ENCODE data around the gene NEUROD4.

NEUROD4 gene

DNA sequence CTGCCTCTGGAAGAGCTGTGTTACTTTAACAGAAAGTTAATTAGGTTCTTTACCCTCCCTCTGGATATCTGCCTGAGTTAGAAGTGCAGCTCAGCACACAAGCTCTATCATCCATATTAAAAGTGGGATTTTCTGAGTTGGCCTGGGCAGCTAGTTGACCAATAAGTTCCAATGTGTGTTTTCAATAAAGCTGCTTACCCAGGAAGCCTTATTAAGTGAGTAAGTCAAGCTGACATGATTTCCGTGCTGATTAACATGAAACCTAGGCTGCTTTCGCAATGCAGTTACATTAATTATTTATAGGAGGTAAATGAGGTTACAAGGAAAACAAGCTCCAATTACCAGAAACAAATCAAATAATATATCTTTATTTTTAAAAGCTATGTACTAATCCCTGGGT is 4.8 kb downstream of the NEUROD4 start:
- no peak overlapping the region for H3K27ac ChIP-seq
- no peak for TF ChIP-seq ZFX (IDR thresholded peaks at IDR 0.05; ENCODE audit: borderline replicate concordance)
- TF ChIP-seq, protein P1, sequence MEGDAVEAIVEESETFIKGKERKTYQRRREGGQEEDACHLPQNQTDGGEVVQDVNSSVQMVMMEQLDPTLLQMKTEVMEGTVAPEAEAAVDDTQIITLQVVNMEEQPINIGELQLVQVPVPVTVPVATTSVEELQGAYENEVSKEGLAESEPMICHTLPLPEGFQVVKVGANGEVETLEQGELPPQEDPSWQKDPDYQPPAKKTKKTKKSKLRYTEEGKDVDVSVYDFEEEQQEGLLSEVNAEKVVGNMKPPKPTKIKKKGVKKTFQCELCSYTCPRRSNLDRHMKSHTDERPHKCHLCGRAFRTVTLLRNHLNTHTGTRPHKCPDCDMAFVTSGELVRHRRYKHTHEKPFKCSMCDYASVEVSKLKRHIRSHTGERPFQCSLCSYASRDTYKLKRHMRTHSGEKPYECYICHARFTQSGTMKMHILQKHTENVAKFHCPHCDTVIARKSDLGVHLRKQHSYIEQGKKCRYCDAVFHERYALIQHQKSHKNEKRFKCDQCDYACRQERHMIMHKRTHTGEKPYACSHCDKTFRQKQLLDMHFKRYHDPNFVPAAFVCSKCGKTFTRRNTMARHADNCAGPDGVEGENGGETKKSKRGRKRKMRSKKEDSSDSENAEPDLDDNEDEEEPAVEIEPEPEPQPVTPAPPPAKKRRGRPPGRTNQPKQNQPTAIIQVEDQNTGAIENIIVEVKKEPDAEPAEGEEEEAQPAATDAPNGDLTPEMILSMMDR (IDR thresholded peaks at IDR 0.05) = no peak

DNA sequence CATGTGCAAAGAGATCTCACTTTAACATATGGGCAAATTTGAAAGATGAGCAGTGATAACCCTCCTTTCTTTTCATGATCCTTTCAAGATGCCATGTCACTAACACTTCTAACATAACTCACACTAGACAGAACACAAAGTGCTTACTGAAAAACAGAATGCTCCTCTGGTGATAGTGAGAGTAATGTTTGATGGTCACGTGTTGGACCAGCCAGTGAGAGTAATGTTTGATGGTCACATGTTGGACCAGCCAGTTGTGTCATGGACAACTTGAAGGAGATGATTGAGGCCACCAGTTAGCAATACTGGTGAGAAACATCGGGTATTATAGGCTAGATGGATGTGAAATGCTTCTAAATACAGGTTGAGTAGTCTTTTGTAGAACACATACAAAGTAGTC is 5.7 kb downstream of the NEUROD4 start:
- TF ChIP-seq ZFX (IDR thresholded peaks at IDR 0.05; ENCODE audit: borderline replicate concordance) = no peak
- TF ChIP-seq, protein P1 (IDR thresholded peaks at IDR 0.05) = no peak
- H3K27ac ChIP-seq = no peak overlapping the region

DNA sequence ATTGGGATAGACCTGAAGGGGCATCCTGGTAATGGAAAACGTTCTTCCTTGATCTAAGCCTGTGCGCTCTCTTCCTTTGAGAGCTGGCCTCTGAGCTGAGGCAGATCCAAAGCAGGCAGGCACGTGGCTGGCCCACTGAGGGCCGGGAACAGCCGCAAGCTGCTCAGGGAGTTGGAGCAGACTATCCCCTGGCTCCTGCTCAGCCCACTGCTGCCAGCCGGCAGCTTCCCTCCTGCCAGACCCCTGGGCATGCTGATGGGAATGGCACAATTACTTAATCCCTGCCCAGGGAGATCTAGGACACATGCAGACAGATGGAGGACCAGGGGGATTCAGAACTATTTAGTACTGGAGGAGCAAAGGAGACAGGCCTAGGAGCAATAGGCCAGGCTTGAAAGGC is 14.4 kb downstream of the NEUROD4 start:
- TF ChIP-seq, protein P1 (IDR thresholded peaks at IDR 0.05) = no peak
- TF ChIP-seq ZFX (IDR thresholded peaks at IDR 0.05; ENCODE audit: borderline replicate concordance) = no peak
- no peak overlapping the region for H3K27ac ChIP-seq

DNA sequence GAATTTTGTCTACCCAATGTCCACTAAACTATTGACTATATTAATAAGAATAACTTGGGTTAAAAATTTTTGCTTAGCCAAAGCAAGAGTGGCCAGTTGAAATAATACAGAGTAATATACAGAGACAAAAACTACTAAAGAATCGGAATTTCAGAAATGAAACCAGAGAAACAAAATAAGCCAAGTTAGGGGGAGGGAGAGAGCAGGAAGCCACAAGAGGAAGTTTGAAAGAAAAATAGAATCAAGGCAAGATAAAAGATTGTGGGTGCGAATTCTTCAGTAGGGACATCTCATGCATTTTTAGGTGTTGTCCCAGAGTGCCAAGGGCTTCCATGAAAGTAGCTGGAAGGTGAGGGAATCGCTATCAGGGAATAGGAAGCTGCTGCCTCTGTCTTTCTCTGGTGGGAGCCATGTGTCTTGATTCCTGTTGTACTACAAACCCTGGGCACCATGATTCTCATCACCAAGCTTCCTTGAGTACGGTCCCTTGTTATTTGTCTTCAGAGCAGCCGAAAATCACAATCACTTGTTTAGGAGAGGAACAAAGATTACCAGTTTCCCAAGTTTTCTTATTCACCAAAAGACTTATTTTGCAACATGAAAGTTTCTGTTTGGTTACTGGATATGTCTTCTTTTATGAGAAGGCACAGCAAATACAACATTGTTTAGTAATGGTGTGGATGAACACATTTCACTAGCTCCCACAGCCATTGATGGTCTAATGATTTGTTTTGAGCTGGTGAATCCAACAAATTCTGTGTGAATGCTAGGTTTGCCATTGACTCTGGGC is 16.7 kb downstream of the NEUROD4 start:
- H3K27ac ChIP-seq = no peak overlapping the region
- TF ChIP-seq, protein P1 (IDR thresholded peaks at IDR 0.05) = no peak
- TF ChIP-seq ZFX (IDR thresholded peaks at IDR 0.05; ENCODE audit: borderline replicate concordance) = no peak

DNA sequence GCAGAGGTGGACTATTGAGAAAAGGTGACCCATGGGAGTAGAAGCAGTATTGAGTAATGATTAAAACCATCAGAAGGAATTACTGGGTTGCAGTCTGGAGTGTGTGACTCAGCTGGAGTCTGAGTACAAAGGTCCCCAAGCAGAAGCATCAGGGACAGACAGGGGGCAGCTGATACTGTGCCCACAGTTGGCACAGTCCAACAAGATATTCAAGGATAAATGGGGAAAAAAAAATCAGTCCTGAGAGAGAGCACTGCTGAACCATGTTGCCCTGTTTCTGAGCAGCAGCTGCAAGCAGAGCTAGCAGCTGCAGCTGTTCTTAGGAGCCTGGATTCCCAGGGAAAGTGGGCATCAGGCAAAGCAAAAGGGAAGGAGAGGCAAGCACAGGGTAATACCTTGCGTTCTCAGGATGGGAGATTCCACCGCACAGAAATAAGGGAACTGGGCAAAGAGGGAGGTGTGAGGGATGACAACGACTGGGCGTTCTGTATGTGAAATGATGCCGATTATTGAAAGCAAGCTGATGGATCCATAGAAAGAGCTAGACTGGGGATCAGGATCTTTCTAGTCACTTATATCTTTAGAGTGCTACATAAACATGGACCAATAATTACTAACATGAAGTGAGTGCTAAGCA is 17.7 kb downstream of the NEUROD4 start:
- TF ChIP-seq, protein P1 (IDR thresholded peaks at IDR 0.05) = no peak
- no peak for TF ChIP-seq ZFX (IDR thresholded peaks at IDR 0.05; ENCODE audit: borderline replicate concordance)
- no peak overlapping the region for H3K27ac ChIP-seq

DNA sequence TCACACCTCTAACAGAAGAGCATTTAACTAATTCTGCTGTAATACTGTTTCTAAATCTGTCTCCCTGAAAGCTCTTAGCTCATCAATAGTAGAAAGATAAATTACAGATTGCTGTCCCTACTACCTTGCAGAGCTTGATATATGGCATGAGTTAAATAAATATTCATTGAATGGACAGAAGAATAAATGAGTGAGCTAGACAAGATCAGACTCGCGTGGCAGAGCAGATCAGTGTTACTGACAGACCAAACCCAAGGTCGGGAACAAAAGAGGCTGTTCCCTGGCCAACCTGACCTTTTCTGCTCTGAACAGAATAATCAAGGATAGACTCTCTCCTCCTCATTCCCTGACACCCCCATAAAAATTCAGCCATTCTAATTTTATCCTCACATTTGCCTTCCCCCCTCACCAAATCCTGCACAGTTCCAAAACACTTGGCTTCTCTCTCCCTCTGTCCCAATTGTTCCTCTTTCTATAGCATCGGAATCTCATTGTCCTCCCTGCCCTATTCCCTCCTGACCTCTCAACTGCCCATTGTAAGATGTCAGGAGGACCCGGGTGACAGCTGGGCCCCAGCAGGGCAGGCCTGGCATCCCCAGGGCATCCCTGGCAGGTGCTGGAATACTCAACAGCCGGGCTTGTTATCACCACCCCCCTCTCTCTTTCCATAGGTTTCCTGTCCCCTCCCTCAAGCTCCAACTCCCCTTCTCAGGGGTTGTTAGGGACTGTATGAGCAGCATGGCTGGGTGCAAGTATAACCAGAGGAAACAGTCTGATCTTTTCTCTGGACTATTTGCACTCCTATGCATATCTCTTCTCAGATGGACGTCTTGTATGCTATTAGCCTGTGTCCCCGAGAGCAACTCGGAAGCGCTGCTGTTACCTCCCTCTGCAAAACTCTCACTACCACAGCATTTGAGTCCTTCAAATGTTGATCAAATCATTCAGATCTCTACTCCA is 19.9 kb downstream of the NEUROD4 start:
- no peak overlapping the region for H3K27ac ChIP-seq
- TF ChIP-seq ZFX (IDR thresholded peaks at IDR 0.05; ENCODE audit: borderline replicate concordance) = no peak
- TF ChIP-seq, protein P1 (IDR thresholded peaks at IDR 0.05) = no peak
